ENCODE results near the gene MED25. TPM values are rescaled to one million over a fixed set of nuclear protein-coding genes. Genes with fewer than 3 reads are reported as not detected.

MED25 gene
- total RNA-seq, 4 donors from 2014 or later, result 29.7 to 57.7 (median 41.8) TPM

- Histone ChIP-seq H3K4me3 (peak within 1 kb of the TSS; percentile 91 to 98 (median 96)), H3K4me1 (peaks cover 0 to 17% (median 9%) of the 10 kb centered on the region in 4 donors), H3K36me3 (peaks cover 0 to 11% (median 0%) of the 10 kb centered on the region in 3 donors), H3K27me3 (no peaks in the 10 kb centered on the region), H3K9me3 (no peaks in the 10 kb centered on the region), H3K27ac (peak within 1 kb of the TSS; percentile 95 to 100 (median 99))
- TF ChIP-seq POLR2A (IDR thresholded peaks at IDR 0.05) (peak; percentile 65 to 81), CTCF (IDR thresholded peaks at IDR 0.05) (peak in 2 of 6 experiments; percentile 5 to 13)
- peak; percentile 90 to 96 (median 95) for DNase-seq
Observed at GRCh38 chr19:49850487-49851342, 32.6 kb downstream of the MED25 start, which contains the start of gene PTOV1. Gene PTOV1 (plus strand): TSS chr19:49851159.

- Histone ChIP-seq H3K9me3 (no peaks in the 10 kb centered on the region), H3K27me3 (no peaks in the 10 kb centered on the region), H3K4me3 (peak overlapping the region; percentile 91 to 98 (median 96)), H3K36me3 (peaks cover 0 to 21% (median 0%) of the 10 kb centered on the region in 3 donors), H3K4me1 (peaks cover 0 to 17% (median 9%) of the 10 kb centered on the region in 4 donors), H3K27ac (peak overlapping the region; percentile 95 to 100 (median 99))
- peak in 2 of 3 donors; percentile 45 to 55 for DNase-seq
- no peak for TF ChIP-seq POLR2A (IDR thresholded peaks at IDR 0.05)
- no peak for TF ChIP-seq CTCF (IDR thresholded peaks at IDR 0.05)
Observed at GRCh38 chr19:49851456-49852259, 33.6 kb downstream of the MED25 start.

- H3K9me3 ChIP-seq, result no peaks in the 10 kb centered on the region
- no peak for DNase-seq
- no peaks in the 10 kb centered on the region for H3K27me3 ChIP-seq
- peaks cover 0 to 17% (median 9%) of the 10 kb centered on the region in 4 donors for H3K4me1 ChIP-seq
- TF ChIP-seq CTCF (IDR thresholded peaks at IDR 0.05), result no peak
- TF ChIP-seq POLR2A (IDR thresholded peaks at IDR 0.05), result no peak
- H3K27ac ChIP-seq, result no peak overlapping the region
- H3K4me3 ChIP-seq, result peak overlapping the region in 2 of 4 donors; percentile 96 to 98
- H3K36me3 ChIP-seq, result peaks cover 0 to 31% (median 0%) of the 10 kb centered on the region in 3 donors
Observed at GRCh38 chr19:49852631-49853126, 34.6 kb downstream of the MED25 start.

GRCh38 chr19:49853852-49854377 is 35.8 kb downstream of the MED25 start:
- TF ChIP-seq CTCF (IDR thresholded peaks at IDR 0.05) (no peak), POLR2A (IDR thresholded peaks at IDR 0.05) (no peak)
- peaks cover 0 to 43% (median 0%) of the 10 kb centered on the region in 3 donors for H3K36me3 ChIP-seq

More at GRCh38 chr19:49853852-49854377, 35.8 kb downstream of the MED25 start:
- Histone ChIP-seq H3K9me3 (no peaks in the 10 kb centered on the region), H3K27me3 (no peaks in the 10 kb centered on the region), H3K27ac (no peak overlapping the region), H3K4me1 (peaks cover 0 to 17% (median 6%) of the 10 kb centered on the region in 4 donors), H3K4me3 (no peak overlapping the region)
- no peak for DNase-seq

All from Peyer's patch (tissue), 4 donors.